Measurements from ENCODE around the gene ZBTB38. TPM values are rescaled to one million over a fixed set of nuclear protein-coding genes. Genes with fewer than 3 reads are reported as not detected.
A peak's percentile ranks its signal among the peaks of the same experiment; 100 is the strongest.

ZBTB38 gene
- total RNA-seq, 1 experiment from 2014 or later: 162 TPM

- no peak for DNase-seq (ENCODE audit: low read depth)
Measured at GRCh38 chr3:141338881-141339280, 29.4 kb upstream of the ZBTB38 start.

DNA sequence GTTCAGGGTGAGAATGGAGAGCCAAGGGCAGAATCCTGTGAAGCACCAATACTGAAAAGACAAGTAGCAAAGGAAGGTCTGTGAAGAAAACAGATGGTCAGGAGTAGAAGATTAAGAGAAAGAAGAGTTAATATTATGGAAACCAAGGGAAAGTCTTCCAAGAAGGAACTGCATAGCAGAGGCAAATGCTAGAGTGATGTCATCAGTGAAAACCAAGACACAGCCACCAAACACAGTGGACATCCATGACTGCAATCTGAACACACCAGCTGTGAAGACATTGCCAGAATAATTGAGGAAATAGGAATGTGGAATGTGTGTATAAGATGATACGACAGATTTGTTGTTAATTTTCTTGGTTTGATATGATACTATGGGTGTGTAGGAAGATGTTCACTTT, 26.8 kb upstream of the ZBTB38 start:
- no peak for DNase-seq (ENCODE audit: low read depth)

DNA sequence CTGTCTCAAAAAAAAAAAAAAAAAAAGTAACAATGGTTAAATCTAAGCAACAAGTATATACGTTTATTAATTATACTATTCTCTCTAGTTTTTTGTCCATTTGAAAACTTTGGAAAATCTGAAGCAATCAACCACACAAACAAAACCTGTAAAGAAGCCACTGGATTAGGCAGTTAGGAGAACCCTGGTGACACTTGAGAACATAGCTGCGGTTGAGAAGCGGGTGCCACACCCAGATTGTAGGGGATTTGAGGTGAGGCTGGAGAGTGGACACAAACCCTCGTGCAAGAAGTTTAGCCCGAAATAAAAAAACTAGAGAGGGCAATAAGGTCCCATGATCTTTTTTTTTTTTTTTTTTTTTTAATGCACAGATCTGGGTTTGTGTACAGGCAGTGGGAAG, 25.9 kb upstream of the ZBTB38 start:
- DNase-seq (ENCODE audit: low read depth): no peak

GRCh38 chr3:141343077-141343476, 25.2 kb upstream of the ZBTB38 start:
- DNase-seq (ENCODE audit: low read depth): no peak

DNA sequence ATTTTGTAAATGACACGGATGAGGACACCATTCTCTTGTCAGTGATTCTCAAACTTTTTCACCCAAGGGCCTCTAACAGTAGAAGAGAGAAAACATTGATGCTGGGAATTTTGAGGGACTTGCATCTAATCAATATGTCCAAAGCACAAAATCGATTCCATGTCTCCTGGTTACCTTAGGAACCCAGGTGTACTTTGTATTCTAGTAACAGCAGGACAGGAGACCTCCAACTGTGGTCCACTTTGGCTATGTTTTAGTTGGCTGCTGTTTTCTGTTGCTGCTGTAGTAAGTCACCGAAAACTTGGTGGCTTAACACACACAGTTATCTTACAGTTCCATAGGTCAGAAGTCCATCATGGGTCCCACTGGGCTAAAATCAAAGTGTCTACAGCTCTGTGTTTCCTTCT, 24.4 kb upstream of the ZBTB38 start:
- DNase-seq (ENCODE audit: low read depth): no peak

- no peak for DNase-seq (ENCODE audit: low read depth)
Measured at GRCh38 chr3:141345528-141345927, 22.8 kb upstream of the ZBTB38 start.

DNA sequence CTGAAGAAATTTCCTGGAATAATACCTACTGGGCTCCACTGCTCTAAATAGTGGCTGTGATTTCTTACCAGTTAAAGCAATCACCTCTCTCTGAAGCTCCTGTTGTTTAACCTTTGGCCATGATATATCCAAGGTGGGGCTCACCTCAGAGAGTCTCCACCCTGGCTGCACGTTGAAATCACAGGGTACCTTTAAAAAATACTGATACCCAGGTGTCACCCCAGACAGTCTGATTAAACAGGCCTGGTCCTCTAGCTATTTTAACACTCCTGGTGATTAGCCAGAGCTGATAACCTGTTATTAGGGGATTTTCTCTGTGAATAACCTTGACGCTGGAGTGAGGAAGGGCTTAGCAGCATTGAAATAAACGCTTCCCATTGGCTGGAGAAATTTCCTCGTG, 22.3 kb upstream of the ZBTB38 start:
- no peak for DNase-seq (ENCODE audit: low read depth)

- DNase-seq (ENCODE audit: low read depth): peak; percentile 29
Measured at GRCh38 chr3:141346418-141346817, 21.9 kb upstream of the ZBTB38 start.

- DNase-seq (ENCODE audit: low read depth): no peak
Measured at GRCh38 chr3:141346839-141347238, 21.5 kb upstream of the ZBTB38 start.

DNA sequence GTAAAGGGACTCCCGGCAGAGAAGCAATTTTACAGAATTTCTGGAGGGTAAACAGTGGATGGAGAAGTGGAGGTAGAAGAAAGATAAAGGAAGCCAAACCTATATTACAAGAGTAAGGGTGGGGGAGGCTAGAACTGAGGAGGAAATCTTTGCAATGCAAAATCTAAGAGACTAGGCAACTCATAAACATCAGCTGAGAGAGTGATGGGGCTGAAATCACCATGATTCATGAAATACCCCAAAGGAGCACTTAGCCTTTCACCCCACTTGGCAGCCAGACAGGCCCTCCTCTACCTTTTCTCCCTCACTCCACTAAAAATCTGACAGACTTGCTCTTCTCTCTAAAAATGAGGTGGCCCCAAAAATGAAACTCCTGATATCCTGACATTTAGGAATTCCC, 19.5 kb upstream of the ZBTB38 start:
- no peak for DNase-seq (ENCODE audit: low read depth)

DNA sequence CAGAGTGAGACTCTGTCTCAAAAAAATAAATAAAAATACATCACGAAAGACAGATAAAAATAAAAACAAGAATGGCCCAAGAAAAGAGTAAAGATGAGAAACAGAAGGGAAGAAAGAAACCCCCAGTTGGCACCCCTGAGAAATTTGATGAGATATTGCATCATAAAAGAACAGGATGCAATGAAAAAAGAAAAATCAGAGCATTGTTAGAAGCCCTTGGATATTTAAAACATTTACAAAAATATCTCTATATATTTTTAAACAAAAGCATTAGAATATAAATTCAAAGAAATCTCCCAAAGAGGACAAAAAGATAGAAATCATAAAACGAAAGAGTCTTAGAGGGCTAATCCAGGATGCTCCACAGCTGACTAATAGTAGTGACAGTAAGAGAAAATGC, 18.6 kb upstream of the ZBTB38 start:
- no peak for DNase-seq (ENCODE audit: low read depth)

- DNase-seq (ENCODE audit: low read depth): no peak
Measured at GRCh38 chr3:141350666-141351065, 17.6 kb upstream of the ZBTB38 start.

GRCh38 chr3:141352262-141352984, 15.9 kb upstream of the ZBTB38 start:
- no peak for DNase-seq (ENCODE audit: low read depth)

- no peak for DNase-seq (ENCODE audit: low read depth)
Measured at GRCh38 chr3:141353652-141354495, 14.4 kb upstream of the ZBTB38 start.

- no peak for DNase-seq (ENCODE audit: low read depth)
Measured at GRCh38 chr3:141354517-141354916, 13.8 kb upstream of the ZBTB38 start.

DNA sequence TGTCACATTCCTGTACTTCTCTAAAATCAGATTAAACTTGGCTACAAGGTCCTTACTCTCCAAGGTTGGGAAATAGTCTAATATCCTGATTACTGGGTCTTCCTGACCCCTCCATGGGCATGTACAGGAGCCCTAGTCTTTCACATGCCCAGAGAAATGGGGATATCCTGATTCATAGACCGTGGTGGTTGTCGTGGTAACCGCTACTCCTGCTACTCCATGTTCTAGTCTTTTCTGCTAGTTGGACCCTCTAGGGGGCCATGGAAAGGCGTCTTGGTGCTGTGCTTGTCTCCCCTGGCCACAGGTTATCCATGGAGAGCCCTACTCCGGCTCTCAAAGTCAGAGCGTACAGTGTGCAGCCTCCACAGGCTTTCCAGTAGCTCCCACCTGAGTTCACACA, 13.1 kb upstream of the ZBTB38 start:
- DNase-seq (ENCODE audit: low read depth): no peak

- no peak for DNase-seq (ENCODE audit: low read depth)
Measured at GRCh38 chr3:141356046-141356445, 12.3 kb upstream of the ZBTB38 start.

GRCh38 chr3:141360888-141361598, 7.3 kb upstream of the ZBTB38 start:
- peak; percentile 89 for DNase-seq (ENCODE audit: low read depth)

DNA sequence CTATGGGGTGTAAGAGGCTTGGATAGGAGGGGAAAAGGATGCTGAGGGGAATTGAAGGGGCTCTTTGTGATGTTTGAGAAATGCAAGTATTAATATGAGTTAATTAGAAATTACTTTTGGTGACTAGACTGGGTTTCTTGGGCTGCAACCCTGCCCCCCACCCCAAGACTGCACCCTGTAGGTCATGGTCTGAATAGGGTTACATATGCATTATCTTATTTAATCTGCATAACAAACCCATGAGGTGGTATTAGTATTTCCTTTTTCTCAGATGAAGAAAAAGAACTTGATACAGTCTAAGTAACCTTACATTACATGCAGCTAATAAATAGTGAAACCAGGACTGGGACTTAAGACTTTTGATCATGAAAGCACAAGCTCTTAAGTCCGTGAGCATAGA, 5.6 kb upstream of the ZBTB38 start:
- DNase-seq (ENCODE audit: low read depth): no peak

DNA sequence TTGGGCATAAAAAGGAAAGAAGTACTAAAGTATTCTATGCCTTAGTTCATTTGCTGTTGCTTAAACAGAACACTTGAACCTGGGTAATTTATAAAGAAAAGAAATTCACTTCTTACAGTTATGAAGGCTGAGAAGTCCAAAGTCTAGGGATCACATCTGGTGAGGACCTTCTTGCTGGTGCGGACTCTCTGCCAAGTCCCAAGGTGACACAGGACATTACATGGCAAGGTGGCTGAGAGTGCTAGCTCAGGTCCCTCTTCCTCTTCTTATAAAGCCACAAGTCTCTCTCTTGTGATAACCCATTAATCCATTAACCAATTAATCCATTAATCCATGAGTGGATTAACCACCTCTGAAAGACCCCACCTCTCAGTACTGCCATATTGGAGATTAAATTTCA, 3.1 kb upstream of the ZBTB38 start:
- DNase-seq (ENCODE audit: low read depth): no peak

DNA sequence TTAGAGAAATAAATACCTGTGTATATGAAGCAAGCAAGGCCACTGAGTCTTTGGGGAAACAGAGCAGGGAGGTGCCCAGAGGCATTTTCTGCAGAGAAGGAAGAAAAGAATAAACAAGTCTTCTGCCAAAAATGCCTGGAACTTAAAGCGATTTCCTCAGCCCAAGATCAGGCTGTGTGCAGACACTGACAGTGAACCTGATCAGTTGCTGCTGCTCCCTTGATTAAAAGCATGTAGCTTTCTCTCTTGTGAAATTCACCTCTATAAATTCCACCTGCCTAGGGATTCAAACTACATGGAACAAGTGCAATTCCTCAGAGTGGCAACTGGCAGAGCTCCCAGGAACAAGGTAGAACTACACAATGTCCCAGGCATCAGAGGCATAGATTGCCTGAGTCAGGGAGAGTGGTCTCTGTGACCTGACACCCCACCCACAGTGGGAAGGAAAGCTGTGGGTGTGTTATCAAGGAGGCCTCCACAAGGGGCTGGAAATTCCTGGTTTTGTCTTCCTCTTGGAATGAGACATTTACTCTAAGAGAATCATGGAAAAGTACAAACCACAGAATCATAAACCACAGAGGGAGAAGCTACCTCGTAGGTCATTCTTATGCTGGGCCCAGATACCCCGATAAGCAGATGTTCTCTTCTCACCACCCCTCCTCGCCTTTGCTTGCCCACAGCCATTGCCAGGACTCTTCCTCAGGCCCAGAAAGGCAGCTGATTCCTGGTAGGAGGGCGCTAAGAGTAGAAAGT, 1.8 kb upstream of the ZBTB38 start:
- DNase-seq (ENCODE audit: low read depth): peak; percentile 99
